Ovary (tissue), 9 donors: ENCODE measurements around the gene TP53I13. TPM values are rescaled to one million over a fixed set of nuclear protein-coding genes. Genes with fewer than 3 reads are reported as not detected.

Source experiments
- DNase-seq, 5 donors: peaks; one replicate each; pipeline ENCODE4 v3.0.0-alpha.2; 2019 to 2020
- H3K27ac ChIP-seq, 2 donors: fragments of 200-600 bp; one replicate each; pipeline versions ENCODE4 v1.5.1 to v1.8.0; 2019 to 2022
- H3K27me3 ChIP-seq: fragments of 200-600 bp; one replicate; pipeline ENCODE4 v1.8.0; 2022
- H3K36me3 ChIP-seq: fragments of 200-600 bp; sonication (generic); one replicate; pipeline ENCODE4 v1.5.1; 2019
- H3K4me1 ChIP-seq: one replicate; pipeline ENCODE4 v1.8.1; 2013; ENCODE audit warnings: mild to moderate bottlenecking, moderate library complexity; ENCODE audit not compliant: insufficient read depth
- H3K4me3 ChIP-seq: fragments of 200-600 bp; sonication (generic); one replicate; pipeline ENCODE4 v1.5.1; 2017
- H3K9me3 ChIP-seq, 2 donors: fragments of 200-600 bp in 1 of 2; sonication (generic) in 1 of 2; one replicate each; pipeline versions ENCODE4 v1.5.1 to v1.8.1; 2013 to 2019; ENCODE audit warnings: mild to moderate bottlenecking in 1 of 2, moderate library complexity in 1 of 2
- CTCF ChIP-seq, 3 donors: fragments of 450-650 bp in 2 of 3; fragments of 200-600 bp in 1 of 3; IDR thresholded peaks; one replicate each; pipeline versions ENCODE4 v1.5.1 to v1.8.0; 2016 to 2022; ENCODE audit warnings: antibody characterized with exemption in 3 of 3, mild to moderate bottlenecking in 1 of 3
- EP300 ChIP-seq: sonication (generic); formaldehyde crosslinking; IDR thresholded peaks from one replicate; pipeline ENCODE4 v1.6.1; 2017; ENCODE audit warnings: antibody characterized with exemption
- POLR2A ChIP-seq: fragments of 450-650 bp; IDR thresholded peaks from one replicate; pipeline ENCODE4 v1.6.1; 2017; ENCODE audit warnings: antibody characterized with exemption, mild to moderate bottlenecking, moderate library complexity
- WGBS, 3 donors: extraction: QIAGEN DNeasy Blood & Tissue Kit in 1 of 3; methylation state at CpG; one replicate each; pipeline versions ENCODE4 v1.1.5 to v1.1.7; 2013 to 2017; 5-methylcytosine and 5-hydroxymethylcytosine counted together
- intact Hi-C, 4 donors: fragments of 100-400 bp; cut with DNase I; formaldehyde crosslinking; loops; one replicate each; pipeline versions ENCODE4 v1.11.0 to v1.15.1; 2022 to 2023
- polyA plus RNA-seq, 2 donors: library from polyadenylated mRNA; stranded (reverse); fragments of 200-250 nt in 1 of 2; fragments of 350-450 nt in 1 of 2; fragmentation: Illumina TruSeq in 1 of 2; extraction: RNeasy Lipid Tissue Mini Kit (QIAGEN cat#74804) in 1 of 2; gene quantifications; one replicate each; pipeline ENCODE4 v1.2.3, GENCODE V29; 2013 to 2014
- total RNA-seq, 7 donors: library from RNA; depleted of rRNA in 2 of 7; stranded (reverse); fragments of >200 nt in 2 of 7; fragmentation: NEBNext Ultra II Directional in 3 of 7; extraction: Animal tissue kit (Norgen Biotek cat#: 25700) in 3 of 7; gene quantifications; one replicate each; pipeline versions ENCODE4 v1.1.0 to v1.2.4, GENCODE V29; 2016 to 2023
- donor health status: DM: no; HTN: no; CAD: no; lungs with moderate emphysema.
- donor health status: DM: no; HTN: no; CAD: no.
- donor health status: Bipolar disorder and iron deficiency.
- donor health status: DM: yes; HTN: yes; CAD: no.
- donor health status: DM: no; HTN: no; CAD: no.
- donor health status: DM: yes; HTN: yes; CAD: no.

Gene TP53I13
- total and polyA plus RNA-seq, 9 donors, result 2.2 to 49.5 (median 41.3) TPM

GRCh38 chr17:29560316-29560715, 8.2 kb upstream of the TP53I13 start:
- Histone ChIP-seq H3K27ac (no peak overlapping the region), H3K27me3 (no peaks in the 10 kb centered on the region), H3K4me3 (no peak overlapping the region), H3K9me3 (no peaks in the 10 kb centered on the region), H3K4me1 (no peaks in the 10 kb centered on the region), H3K36me3 (no peaks in the 10 kb centered on the region)
- TF ChIP-seq POLR2A (no peak), CTCF (IDR thresholded peaks at IDR 0.05) (no peak), EP300 (no peak)
- WGBS, 3 donors, result 39 to 46% (median 44%) methylated on average over 6 of the region's 6 CpGs
- intact Hi-C loops, result no loop called here
- DNase-seq, result no peak

GRCh38 chr17:29561554-29562517, 6.7 kb upstream of the TP53I13 start:
- Histone ChIP-seq H3K36me3 (no peaks in the 10 kb centered on the region), H3K27ac (no peak overlapping the region), H3K27me3 (no peaks in the 10 kb centered on the region), H3K4me1 (peaks cover 4% of the 10 kb centered on the region), H3K9me3 (no peaks in the 10 kb centered on the region), H3K4me3 (no peak overlapping the region)
- 87 to 90% (median 89%) methylated on average over 17 of the region's 17 CpGs for WGBS, 3 donors
- intact Hi-C loops, result no loop called here
- DNase-seq, result no peak
- no peak for TF ChIP-seq CTCF (IDR thresholded peaks at IDR 0.05)
- TF ChIP-seq POLR2A, result no peak
- TF ChIP-seq EP300, result no peak

GRCh38 chr17:29562615-29563014, 5.9 kb upstream of the TP53I13 start:
- no peak for DNase-seq
- Histone ChIP-seq H3K36me3 (no peaks in the 10 kb centered on the region), H3K27me3 (no peaks in the 10 kb centered on the region), H3K9me3 (no peaks in the 10 kb centered on the region), H3K4me1 (peaks cover 4% of the 10 kb centered on the region), H3K27ac (no peak overlapping the region), H3K4me3 (no peak overlapping the region)
- 89 to 93% (median 90%) methylated on average over 18 of the region's 18 CpGs for WGBS, 3 donors
- TF ChIP-seq EP300, result no peak
- no peak for TF ChIP-seq POLR2A
- TF ChIP-seq CTCF (IDR thresholded peaks at IDR 0.05), result no peak
- intact Hi-C loops, result no loop called here

GRCh38 chr17:29563816-29564215, 4.7 kb upstream of the TP53I13 start:
- intact Hi-C loops, result no loop called here
- Histone ChIP-seq H3K27ac (no peak overlapping the region), H3K36me3 (no peaks in the 10 kb centered on the region), H3K27me3 (no peaks in the 10 kb centered on the region), H3K9me3 (no peaks in the 10 kb centered on the region), H3K4me3 (no peak overlapping the region), H3K4me1 (peaks cover 4% of the 10 kb centered on the region)
- TF ChIP-seq POLR2A, result no peak
- no peak for TF ChIP-seq EP300
- TF ChIP-seq CTCF (IDR thresholded peaks at IDR 0.05), result no peak
- no peak for DNase-seq
- WGBS, 3 donors, result 96 to 97% (median 97%) methylated on average over 3 of the region's 3 CpGs
